ENCODE measurements around the gene KRT3. TPM values are rescaled to one million over a fixed set of nuclear protein-coding genes. Genes with fewer than 3 reads are reported as not detected.

Gene KRT3
- total RNA-seq (2022; extraction: Qiagen RNA extraction), result 0.03 to 0.13 TPM in 2 of 5 replicates, not detected in the others

GRCh38 chr12:52795694-52796428 is at the start of gene KRT3:
TSS of gene KRT3 (minus strand) at chr12:52796117. CDS start at chr12:52796042, 75 bp downstream.

GRCh38 chr12:52833922-52834726 is 38.2 kb upstream of the KRT3 start, which contains the start of gene KRT79:
TSS of gene KRT79 (minus strand) at chr12:52834311. CDS start at chr12:52834260, 51 bp downstream.

GRCh38 chr12:52813885-52814709 is 18.2 kb upstream of the KRT3 start, which contains the start of gene KRT4:
TSS of gene KRT4 (minus strand) at chr12:52814116. CDS start at chr12:52814058, 58 bp downstream.

GRCh38 chr12:52776913-52777395 is 19.0 kb downstream of the KRT3 start, which contains the start of gene KRT76:
TSS of gene KRT76 (minus strand) at chr12:52777345. CDS start at chr12:52777291, 54 bp downstream.

Other genes starting within 250 kb of the KRT3 start
- 0.05 TPM in 1 of 5 replicates, not detected in the others for gene KRT71, start 243.0 kb downstream of the KRT3 start, total RNA-seq (2022; extraction: Qiagen RNA extraction)
- gene KRT74, start 222.3 kb downstream of the KRT3 start, total RNA-seq (2022; extraction: Qiagen RNA extraction), result not detected in 5 replicates
- gene KRT72, start 194.7 kb downstream of the KRT3 start, total RNA-seq (2022; extraction: Qiagen RNA extraction), result 0.07 TPM in 1 of 5 replicates, not detected in the others
- 0.06 TPM in 1 of 5 replicates, not detected in the others for gene KRT73, start 177.6 kb downstream of the KRT3 start, total RNA-seq (2022; extraction: Qiagen RNA extraction)
- gene KRT2, start 143.9 kb downstream of the KRT3 start, total RNA-seq (2022; extraction: Qiagen RNA extraction), result not detected in 5 replicates
- gene KRT1, start 115.7 kb downstream of the KRT3 start, total RNA-seq (2022; extraction: Qiagen RNA extraction), result not detected in 5 replicates
- not detected in 5 replicates for gene KRT77, start 92.6 kb downstream of the KRT3 start, total RNA-seq (2022; extraction: Qiagen RNA extraction)
- not detected in 5 replicates for gene KRT76, start 18.8 kb downstream of the KRT3 start, total RNA-seq (2022; extraction: Qiagen RNA extraction)
- 2.6 to 3.6 TPM (median 3.0 TPM) in 5 replicates for gene KRT4, start 18.0 kb upstream of the KRT3 start, total RNA-seq (2022; extraction: Qiagen RNA extraction)
- gene KRT79, start 38.2 kb upstream of the KRT3 start, total RNA-seq (2022; extraction: Qiagen RNA extraction), result 0.08 TPM in 1 of 5 replicates, not detected in the others
- gene KRT78, start 52.9 kb upstream of the KRT3 start, total RNA-seq (2022; extraction: Qiagen RNA extraction), result 0.07 to 0.45 TPM (median 0.25 TPM) in 4 of 5 replicates, not detected in the other
- gene KRT8, start 109.0 kb upstream of the KRT3 start, total RNA-seq (2022; extraction: Qiagen RNA extraction), result 4,606 to 5,335 TPM (median 5,083 TPM) in 5 replicates
- gene KRT18, start 153.0 kb upstream of the KRT3 start, total RNA-seq (2022; extraction: Qiagen RNA extraction), result 3,169 to 3,568 TPM (median 3,500 TPM) in 5 replicates
- gene EIF4B, start 210.3 kb upstream of the KRT3 start, total RNA-seq (2022; extraction: Qiagen RNA extraction), result 222 to 466 TPM (median 261 TPM) in 5 replicates